NK-92 (cell line): ENCODE data around the gene PCSK5.

Experiments used
- DNase-seq: peaks from one replicate; lab custom pipeline; 2025; ENCODE audit not compliant: unreplicated experiment; lab: John Stamatoyannopoulos, UW

The PCSK5 gene

DNA sequence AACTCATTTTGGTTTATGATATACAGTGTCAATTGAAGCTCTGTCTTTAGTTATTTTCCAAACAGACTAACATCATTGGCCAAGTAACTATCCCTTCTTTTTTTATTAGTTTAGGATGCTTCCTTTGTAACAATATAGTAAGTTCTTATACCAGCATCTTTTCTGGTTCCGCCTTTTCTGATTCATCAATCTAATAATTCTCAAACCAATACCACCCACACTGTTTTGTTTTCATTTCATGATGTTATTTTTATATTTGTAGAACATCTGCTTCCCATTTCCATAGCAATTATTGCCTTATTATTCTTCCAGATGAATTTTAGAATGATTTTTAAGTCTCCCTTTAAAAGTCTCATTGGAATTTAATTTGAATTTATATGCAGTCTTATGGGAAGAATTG lies 285.7 kb downstream of the PCSK5 start:
- DNase-seq = no peak

DNA sequence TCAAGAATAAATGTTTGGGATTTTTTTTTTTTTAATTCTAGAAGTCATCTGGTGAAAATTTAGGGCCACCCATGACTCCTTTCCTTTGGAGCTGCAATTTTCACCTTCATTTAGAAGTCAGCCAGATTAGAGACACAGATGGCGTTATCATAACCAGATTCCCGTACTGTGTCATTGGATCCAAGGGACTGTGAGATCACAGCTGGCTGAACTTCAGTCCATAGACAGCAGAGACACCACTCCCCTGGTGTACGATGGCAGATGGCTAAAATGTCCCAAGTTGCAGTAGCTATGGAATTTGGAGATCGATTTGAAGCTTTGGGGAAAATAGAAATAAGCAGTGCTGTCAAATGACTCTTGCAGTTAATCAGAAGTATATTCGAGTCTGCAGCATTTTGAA lies 287.5 kb downstream of the PCSK5 start:
- DNase-seq = no peak

DNA sequence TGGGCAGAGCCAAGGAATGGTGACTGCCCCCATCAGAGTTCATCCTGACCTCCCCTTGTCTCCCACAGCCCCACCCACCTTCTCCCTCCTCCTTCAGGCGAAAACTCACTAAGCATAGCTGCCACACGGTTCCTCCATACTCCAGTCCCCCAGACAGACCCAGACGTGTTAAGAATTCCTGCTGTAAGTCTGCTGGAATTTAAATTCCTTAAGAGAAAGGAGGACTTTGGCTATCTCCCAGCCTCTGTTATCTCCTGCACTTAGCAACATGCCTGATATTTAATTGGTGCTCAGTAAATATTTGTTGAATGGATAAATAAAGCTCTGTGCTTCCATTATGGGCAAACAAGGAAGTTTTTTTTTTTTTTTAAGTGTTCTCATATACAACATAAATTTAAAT lies 290.1 kb downstream of the PCSK5 start:
- no peak for DNase-seq

DNA sequence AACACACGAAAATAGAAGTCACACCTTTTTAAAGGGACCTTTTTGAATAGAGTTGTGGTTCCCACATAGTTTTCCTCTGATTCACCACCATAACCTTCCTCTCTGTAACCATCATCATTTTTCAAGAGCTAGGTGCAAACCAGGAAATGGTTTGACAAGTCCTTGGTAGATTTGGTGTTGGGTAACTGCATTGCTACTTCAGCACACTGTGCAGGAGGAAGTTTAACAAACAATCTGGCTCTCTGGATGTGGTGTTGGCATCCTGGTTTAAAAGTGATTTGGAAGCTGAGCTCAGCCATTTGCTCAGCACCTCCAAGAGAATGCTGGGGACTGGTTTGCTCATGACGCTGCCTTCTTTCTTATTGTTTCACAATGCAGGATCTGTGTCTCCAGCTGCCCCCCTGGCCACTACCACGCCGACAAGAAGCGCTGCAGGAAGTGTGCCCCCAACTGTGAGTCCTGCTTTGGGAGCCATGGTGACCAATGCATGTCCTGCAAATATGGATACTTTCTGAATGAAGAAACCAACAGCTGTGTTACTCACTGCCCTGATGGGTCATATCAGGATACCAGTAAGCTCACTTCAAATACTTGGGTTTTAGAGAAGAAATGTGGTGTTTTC lies 290.7 kb downstream of the PCSK5 start:
- DNase-seq = no peak

DNA sequence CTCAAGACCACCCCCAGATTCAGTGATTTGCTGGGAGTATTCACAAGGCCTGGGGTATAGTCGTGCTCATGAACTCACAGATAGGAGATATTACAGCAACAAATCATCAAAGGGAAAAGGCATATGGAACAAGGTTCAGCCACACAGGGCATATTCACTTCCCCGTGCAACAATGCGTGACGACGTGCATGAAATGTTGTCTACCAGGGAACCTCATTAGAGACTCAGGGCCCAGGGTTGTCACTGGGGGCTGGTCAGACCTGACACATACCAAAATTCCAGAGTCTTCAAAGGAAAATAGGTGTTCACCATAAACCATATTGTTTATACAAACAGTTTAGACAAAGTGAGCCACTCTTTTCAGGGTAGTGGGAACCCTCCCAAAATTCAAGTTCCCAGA lies 291.3 kb downstream of the PCSK5 start:
- DNase-seq = no peak

DNA sequence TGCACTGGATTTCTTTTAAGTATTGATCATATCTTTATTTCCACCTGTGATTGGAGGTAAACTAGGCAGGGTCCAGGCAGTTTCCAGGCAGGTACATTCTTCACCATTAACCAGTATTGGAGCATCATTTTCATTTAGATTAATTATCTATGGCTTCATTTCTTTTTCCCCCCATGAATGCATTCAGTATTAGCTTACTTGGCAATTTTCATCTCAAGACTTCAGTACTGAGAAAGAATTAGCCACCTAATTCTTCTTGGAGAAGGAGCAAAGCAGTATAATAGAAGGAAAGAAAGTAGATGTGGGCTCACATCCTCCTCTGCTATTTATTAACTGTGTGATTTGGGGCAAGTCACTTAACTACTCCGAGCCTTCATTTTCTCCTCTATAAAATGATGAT lies 295.0 kb downstream of the PCSK5 start:
- no peak for DNase-seq

DNA sequence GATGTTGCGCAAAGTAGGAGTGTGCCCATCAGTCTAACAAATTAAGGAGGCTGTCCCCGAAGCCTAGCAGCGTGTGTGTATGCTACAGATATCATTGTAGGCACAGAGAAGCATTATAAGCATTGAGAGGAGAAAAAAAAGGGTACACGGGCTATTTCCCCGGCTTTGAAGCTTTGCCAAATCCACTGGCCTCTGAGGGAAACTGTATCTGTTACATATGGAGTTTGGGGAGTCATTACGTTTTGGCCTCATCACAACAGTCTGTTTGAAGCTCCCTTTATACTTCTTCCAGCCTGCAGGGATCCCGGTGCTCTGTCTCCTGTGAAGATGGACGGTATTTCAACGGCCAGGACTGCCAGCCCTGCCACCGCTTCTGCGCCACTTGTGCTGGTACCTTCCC lies 297.8 kb downstream of the PCSK5 start:
- no peak for DNase-seq

DNA sequence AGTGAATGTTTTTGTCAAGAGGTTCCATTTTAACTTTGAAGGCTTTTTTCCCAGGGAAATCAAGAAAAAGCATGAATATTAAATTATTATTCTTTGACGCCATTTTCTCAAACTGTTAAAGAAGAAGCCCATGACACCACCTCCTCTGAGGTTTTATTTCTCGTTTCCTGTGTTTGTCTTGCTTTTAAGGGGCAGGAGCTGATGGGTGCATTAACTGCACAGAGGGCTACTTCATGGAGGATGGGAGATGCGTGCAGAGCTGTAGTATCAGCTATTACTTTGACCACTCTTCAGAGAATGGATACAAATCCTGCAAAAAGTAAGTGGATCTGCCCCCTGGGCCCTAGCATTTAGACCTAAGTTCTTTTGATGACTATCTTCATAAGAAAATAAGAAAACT lies 298.4 kb downstream of the PCSK5 start:
- DNase-seq = no peak

DNA sequence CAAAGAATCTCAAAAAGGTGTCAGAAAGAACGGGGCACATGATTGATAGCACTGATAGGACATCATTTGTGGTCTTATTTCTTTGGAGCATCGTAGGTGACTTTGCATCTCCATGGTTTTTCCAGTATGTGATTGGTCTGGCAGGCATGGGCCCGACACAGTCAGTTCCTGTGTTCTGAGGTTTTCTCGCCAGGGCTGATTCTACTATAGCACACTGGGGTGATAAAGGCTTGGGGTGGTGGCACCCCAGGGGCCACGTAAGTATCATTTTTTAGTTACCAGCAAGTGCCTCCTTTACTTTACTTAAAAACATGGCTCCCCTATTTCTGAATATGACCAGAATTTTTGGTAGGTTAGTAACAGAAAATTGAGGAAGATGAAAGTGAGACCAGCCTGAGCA lies 301.0 kb downstream of the PCSK5 start:
- DNase-seq = no peak

DNA sequence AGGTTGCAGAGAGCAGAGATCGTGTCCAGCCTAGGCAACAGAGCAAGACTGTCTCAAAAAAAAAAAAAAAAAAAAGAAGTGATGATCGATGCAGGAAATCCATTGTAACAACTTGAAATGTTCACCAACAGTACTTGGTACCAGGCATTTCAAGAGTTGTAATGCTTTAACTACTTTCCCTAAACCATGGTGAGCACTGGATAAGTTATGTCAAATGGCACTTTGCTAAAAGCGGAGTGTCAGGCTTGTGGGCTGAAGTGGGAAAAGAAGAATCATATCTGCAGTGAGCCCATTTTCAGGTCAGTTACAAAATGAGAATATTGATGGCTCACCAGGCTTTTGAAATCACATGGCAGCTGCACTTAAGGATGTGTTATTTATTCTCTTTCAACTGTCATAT lies 301.5 kb downstream of the PCSK5 start:
- DNase-seq = no peak

DNA sequence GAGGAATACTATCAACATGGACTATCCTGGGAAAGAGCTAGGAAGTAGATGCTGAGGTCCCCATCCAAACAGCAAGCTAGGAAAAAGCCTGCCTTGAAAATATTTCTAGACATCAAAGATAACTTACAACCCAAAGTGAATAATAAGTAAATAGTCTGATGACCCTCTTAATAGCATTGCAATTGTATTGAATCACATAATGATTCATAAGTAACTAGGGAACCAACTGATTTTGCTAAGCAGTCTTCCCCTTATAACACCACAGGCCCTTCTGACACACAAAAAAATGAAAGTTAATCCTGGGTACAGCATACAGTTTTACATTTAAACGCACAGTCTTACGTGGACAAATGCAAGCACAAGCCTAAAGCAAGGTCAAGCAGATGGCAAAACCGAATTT lies 304.4 kb downstream of the PCSK5 start:
- no peak for DNase-seq

DNA sequence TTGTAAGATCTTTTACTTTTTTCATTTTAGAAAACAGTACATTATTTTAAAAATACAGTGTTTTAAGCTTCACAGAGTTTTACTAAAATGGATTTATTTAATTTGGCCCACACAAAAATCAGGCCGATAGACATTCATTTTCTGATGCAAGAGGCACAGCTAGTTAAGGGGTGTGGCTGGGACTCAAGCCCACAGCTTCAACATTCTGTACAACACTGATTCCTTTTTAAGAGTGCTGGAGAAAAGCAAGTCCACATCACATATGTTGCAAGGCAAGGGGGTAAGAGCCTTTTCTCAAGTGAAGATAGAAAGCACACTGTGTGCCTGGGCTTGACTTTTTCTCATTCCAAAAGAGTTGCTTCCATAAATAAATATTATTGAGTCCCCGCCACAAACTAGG lies 307.9 kb downstream of the PCSK5 start:
- no peak for DNase-seq

DNA sequence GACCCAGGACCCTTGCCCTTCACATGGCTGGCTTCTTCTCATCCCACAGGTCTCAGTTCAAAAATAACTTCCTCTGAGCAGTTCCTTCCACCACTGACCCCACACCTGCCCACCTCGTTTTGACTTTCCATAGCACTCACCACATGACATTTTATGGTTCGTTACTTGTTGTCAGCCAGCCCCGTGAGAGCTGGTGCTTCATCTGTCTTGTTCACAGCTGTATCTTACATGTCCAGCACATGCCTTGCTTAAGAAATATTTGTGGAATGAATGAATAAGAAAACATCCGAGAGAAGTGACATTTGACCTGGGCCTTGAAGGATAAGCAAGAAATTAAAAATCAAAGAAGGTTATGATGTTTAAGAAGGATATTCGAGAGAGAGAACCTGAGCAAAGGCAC lies 309.8 kb downstream of the PCSK5 start:
- no peak for DNase-seq

DNA sequence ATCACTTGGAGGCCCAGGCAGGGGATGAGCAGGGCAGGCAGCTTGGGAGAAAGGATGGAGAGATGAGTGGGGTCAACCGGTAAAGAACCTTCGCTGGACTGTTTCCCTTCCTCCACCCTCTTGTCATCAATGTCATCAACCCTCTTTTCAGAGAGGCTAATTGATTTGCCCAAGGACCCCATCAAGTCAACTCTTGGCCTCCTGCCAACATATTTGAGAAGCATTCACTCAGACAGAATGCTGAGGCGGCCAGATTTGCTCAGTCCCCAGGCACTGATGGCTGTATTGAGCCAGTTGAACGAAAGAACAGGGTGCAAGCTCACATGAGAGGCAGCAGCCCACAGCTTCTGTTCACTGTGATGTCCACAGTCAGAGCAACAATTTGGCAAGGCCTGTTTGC lies 310.3 kb downstream of the PCSK5 start:
- no peak for DNase-seq

DNA sequence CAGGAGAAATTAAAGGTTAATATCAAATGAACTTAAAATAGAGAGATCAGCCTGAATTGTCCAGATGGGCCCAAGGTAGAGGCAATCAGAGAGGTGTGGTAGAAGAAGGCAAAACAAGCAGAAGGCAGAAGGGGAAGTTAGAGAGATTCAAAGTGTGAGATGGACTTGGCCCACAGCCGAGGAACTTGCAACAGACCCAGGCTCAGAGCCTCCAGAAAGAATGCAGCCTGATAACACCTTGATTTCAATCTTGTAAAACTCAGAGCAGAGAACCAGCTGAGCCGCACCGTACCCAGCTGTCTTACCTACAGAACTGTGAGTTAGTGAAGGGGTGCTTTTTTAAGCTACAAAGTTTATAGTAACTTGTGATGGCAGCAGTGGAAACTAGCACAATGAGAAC lies 312.9 kb downstream of the PCSK5 start:
- no peak for DNase-seq

DNA sequence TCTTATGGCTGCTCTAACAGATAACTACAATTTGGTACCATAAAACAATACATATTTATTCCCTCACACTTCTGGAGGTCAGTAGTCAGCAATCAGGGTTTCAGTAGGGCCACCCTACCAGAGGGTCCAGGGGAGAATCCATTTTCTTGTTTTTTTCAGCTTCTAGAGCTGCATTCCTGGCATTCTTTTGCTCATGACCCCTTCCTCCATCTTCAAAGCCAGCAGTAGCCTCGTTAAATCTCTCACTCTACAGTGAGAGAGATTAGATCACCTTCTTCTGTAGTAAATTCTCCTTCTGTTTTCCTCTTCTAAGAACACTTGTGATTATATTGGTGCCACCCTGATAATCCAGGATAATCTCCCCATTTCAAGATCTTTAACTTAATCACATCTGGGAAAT lies 316.3 kb downstream of the PCSK5 start:
- DNase-seq = no peak

DNA sequence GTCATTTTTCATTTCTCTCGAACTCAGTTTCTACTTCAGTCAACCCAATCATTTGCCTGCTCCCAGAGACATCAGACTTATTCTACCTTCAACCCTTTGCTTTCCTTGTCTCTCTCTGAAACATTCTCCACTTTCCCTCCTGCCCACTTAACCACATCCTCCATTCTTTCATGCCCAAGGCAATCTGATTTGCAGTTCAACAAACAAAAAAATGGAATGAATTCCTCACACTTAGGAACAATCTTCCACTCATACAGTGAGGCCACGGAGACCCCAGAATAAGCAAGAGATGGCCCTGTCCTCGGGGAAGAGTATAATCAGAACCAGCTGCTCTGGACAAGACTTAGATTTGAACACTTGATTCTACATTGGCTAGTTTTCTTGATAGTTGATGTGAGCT lies 323.3 kb downstream of the PCSK5 start:
- DNase-seq = no peak

DNA sequence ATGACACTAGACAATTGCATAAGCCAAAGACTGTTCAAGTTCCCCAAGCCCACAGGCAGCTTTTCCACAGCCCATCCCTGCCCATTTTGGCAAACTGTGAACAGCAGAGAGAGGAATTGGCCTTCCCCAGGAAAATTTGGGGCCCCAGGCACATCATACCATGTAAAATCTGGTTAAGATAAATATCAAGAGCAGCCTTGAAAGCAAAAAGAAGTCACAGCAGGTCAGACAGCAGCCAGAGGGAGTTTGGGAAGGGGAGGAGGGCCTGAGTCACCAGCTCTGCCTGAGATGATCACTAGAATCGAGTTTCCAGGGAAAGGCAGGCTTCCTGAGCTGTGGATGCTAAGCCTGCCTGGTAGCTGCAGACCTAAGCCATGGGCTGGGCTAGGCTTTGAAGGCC lies 324.6 kb downstream of the PCSK5 start:
- DNase-seq = no peak

DNA sequence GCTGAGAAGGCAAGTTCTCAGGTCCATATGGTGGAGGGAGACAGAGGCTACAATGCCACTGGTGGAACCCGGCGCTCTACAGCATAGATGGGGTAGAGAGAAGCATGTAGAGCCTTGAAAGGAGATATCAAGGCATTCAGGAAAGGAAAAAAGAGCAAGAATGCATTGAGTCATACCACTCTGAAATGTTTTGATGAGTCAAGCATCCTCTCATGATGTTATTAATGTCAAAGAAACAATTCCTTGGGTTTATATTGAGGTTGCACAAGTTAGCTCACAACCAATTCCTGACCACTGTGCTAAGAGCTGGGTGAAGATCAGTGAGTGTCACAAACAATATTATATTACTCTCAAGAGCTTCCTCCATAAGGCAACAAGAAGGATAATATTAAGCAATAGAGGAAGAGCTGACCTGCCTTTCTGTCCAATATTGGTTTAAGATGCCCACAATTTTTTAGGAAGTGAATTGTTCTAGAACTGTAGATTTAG lies 325.7 kb downstream of the PCSK5 start:
- DNase-seq = no peak

DNA sequence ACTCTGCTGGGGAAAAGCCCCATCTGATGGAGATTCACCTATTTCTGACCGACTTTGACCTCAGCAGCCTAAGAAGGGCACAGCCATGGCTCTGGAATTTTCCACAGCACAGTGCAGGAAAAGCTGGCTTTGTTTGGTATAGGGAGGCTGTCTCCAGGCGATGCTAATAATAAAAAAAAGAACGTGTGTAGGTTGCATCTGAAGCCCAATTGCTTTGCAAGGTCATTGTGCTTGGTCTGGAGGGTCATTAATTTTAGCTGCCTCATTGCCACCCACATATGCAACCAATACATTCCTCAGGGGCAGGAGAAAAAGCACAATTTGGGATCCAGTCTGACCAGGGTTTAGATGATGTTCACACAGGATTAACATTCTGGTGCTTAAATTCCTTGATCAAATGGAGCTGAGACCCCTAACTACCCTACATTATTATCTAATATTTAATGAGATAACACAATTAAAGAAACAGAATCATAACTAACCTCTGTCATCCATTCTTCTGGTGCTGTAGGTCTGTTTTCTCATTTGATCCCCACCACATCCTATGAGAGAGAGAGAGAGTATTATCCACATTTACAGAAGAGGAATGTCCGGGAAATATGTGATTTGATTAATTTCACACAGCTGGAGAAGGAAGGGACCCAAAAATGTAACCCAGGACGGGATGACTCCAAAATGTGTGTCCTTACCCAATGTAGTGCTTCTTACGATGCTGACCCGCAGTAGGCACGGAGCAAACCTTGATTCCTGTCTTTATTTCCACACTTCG lies 327.8 kb downstream of the PCSK5 start:
- DNase-seq = no peak

DNA sequence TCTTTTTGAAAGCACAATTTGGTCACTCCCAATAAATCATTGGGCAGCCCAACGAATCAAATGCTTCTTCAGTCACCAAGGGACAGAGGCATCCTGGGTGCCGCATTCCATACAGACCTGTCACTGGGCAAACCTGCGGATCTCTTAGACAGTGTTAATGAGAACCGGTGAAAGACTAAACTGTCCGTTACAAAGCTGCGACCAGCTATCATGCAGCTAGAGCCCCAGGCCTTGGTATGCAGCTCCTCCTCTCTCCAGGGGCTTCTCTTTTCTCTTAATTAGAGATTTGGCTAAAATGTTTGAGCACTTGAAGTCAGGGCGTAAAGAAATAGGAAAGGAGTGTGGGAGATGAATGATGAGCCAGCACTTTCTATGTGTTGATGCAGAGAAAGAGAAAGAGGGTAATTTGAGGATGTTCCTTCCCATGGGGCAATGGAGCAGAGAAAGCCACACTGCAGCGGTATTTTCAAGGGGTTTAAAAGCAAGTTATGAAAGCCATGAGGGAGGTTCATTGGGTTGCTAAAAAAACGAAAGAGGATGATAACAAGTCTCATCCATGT lies 328.5 kb downstream of the PCSK5 start:
- DNase-seq = no peak

DNA sequence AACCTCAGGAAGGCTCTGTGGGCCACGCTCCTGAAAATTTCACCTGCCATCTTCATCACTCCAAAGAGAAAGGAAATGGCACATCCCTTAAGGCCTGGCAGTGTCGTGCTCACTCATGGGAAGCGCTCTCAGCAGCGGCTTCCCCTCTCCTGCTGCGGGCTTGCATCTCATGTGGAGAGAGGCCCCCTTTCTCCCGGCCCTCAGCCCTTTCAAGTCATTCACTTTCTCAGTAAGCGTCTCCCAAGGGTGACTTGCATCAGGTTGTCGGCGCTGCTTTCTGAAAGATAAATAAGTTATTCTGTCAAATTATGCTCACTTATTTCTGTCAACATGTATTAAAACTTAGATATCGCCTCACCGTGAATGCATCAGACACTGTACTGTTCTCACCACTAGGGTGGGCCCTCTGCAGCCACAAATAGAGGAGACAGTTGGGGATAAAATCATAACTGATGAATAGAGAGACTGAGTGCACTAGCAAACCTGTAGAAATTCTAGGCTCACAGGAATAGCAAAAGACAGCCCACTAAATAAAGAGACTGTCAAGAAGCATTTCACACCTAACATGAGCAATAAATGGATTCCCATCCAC lies 329.2 kb downstream of the PCSK5 start:
- no peak for DNase-seq
